Measurements from ENCODE around the gene GAN.

GAN gene

DNA sequence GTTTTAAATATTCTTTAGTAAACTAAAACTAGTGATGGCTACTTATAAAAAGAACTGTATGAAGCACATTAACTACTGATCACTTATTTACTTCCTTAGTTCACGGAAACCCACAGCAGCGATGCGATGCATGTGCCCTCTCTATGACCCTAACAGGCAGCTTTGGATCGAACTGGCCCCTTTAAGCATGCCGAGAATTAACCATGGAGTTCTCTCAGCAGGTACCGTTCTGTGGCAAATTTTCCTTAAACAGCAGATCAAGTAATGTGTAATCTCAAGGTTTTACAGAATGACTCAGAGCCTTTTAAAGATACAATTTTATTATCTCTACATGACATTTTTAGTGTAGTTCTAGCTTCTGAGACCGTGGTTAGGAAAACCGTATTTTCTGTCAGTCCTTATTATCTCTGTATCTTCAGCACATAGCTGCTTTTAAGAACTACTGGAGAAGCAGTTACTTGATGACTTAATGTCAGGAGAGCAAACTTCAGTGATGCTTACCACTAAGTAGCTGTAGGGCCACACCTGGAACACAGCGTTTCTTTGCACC lies 43.0 kb downstream of the GAN start:
- no peak overlapping the region for H3K9ac ChIP-seq (ENCODE audit: low read depth, low read length)
- no peaks in the 10 kb centered on the region for H3K4me1 ChIP-seq (ENCODE audit: insufficient read depth, low read length)
- peaks cover 7% of the 10 kb centered on the region for H3K36me3 ChIP-seq (ENCODE audit: insufficient read depth, low read length)
- H3K9me3 ChIP-seq (ENCODE audit: control insufficient read depth, insufficient read depth, low read length) = no peaks in the 10 kb centered on the region

DNA sequence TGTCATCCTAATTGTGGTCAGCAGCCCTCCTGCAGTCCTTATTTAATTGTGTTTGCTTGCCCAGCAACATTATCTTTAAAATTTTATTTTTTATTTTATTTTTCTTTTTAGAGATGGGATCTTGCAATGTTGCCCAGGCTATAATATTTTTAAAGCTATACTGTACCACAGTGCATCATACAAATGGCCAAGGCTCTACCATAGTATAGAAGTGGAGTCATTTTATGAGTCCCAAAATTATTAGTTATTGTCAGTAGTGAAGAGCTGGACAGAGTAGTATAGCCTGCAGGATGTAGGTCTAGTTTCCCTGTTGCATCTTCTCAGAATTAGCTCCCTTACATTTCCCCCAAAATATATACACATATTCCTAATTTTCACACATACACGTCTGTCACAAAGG lies 44.1 kb downstream of the GAN start:
- H3K9me3 ChIP-seq (ENCODE audit: control insufficient read depth, insufficient read depth, low read length) = no peaks in the 10 kb centered on the region
- H3K4me1 ChIP-seq (ENCODE audit: insufficient read depth, low read length) = no peaks in the 10 kb centered on the region
- peaks cover 7% of the 10 kb centered on the region for H3K36me3 ChIP-seq (ENCODE audit: insufficient read depth, low read length)
- H3K9ac ChIP-seq (ENCODE audit: low read depth, low read length) = no peak overlapping the region

DNA sequence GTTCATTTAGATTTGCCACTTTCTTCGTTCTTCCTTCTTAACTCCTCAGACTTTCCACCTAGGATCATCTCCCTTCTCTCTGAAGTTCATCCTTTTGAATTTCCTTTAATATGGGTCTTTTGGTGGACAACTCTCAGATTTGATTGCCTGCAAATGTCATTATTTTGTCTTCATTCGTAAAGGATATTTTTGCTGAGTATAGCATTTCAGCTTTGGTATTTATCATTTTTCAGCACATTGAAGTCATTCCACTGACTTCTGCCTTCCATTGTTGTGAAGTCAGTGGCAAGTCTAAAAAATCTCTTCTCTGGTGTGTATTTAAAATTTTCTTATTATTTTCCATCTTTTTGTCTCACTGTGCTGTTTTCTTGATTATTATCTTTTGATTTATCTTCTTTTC lies 45.4 kb downstream of the GAN start:
- H3K9ac ChIP-seq (ENCODE audit: low read depth, low read length) = no peak overlapping the region
- no peaks in the 10 kb centered on the region for H3K4me1 ChIP-seq (ENCODE audit: insufficient read depth, low read length)
- H3K9me3 ChIP-seq (ENCODE audit: control insufficient read depth, insufficient read depth, low read length) = no peaks in the 10 kb centered on the region
- H3K36me3 ChIP-seq (ENCODE audit: insufficient read depth, low read length) = peaks cover 7% of the 10 kb centered on the region

DNA sequence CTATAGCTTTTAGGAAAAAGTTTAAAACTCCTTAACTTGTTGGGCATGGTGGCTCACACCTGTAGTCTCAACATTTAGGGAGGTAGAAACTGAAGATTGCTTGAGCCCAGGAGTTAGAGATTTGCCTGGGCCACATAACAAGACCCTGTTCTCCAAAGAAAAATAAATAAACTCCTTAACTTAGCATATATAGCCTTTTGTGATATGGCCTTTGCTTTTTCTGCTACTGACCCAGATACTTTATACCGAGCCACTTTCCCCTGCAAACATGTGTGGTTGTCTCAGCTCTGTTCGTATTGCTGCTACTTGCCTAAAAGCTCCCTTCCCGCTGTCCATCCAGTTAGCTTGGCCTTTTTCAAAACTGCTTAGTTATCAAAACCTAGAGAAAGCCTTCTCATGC lies 51.0 kb downstream of the GAN start:
- Histone ChIP-seq H3K9ac (ENCODE audit: low read depth, low read length) (no peak overlapping the region), H3K36me3 (ENCODE audit: insufficient read depth, low read length) (peaks cover 6% of the 10 kb centered on the region), H3K4me1 (ENCODE audit: insufficient read depth, low read length) (no peaks in the 10 kb centered on the region), H3K9me3 (ENCODE audit: control insufficient read depth, insufficient read depth, low read length) (no peaks in the 10 kb centered on the region)

DNA sequence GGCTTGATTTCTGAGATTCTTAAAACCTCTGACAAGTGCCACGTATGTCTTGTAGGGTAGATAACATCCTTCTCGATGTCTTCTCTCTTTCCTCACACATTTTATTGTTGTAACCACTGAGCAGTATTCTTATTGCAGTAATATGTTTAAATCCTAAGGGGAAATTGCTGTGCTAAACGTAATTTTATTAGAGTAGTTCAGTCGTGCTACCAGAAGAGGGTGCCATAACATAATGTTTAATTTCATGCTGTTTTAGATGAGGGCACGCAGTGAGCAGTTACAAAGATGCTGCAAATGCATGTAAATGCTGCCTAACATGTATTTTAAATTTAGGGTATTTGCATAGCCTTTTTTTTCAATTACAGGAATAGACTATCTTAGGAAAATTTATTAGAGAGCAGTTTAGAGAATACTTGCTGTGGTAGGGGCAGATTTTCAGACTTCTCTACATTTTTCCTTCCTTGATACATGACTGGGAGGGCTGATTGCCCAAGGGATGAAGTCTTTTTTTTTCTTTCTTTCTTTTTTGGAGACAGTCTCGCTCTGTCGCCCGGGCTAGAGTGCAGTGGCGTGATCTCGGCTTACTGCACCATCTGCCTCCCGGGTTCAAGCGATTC lies 51.7 kb downstream of the GAN start:
- H3K9ac ChIP-seq (ENCODE audit: low read depth, low read length) = no peak overlapping the region
- H3K36me3 ChIP-seq (ENCODE audit: insufficient read depth, low read length) = peaks cover 6% of the 10 kb centered on the region
- H3K4me1 ChIP-seq (ENCODE audit: insufficient read depth, low read length) = no peaks in the 10 kb centered on the region
- no peaks in the 10 kb centered on the region for H3K9me3 ChIP-seq (ENCODE audit: control insufficient read depth, insufficient read depth, low read length)

DNA sequence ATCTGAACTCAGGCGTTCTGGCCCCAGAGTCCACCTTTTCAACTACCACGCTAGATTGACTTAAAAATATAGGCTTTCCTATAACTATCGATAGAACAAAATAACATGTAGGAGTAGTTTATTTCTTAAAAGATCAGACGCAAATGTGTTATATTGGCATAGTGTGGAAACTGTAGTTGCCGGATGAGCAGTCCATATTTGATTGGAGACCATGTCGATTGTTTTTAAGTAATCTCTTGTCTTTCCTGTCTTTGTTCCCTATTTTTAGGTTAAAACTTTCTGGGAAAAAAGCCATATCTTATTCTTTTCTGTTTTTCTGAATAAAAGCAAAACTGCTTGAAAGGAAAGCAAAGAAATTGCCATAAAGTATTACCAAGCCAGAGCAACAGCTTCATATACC lies 53.1 kb downstream of the GAN start:
- H3K9me3 ChIP-seq (ENCODE audit: control insufficient read depth, insufficient read depth, low read length) = no peaks in the 10 kb centered on the region
- no peaks in the 10 kb centered on the region for H3K4me1 ChIP-seq (ENCODE audit: insufficient read depth, low read length)
- no peak overlapping the region for H3K9ac ChIP-seq (ENCODE audit: low read depth, low read length)
- peaks cover 6% of the 10 kb centered on the region for H3K36me3 ChIP-seq (ENCODE audit: insufficient read depth, low read length)

DNA sequence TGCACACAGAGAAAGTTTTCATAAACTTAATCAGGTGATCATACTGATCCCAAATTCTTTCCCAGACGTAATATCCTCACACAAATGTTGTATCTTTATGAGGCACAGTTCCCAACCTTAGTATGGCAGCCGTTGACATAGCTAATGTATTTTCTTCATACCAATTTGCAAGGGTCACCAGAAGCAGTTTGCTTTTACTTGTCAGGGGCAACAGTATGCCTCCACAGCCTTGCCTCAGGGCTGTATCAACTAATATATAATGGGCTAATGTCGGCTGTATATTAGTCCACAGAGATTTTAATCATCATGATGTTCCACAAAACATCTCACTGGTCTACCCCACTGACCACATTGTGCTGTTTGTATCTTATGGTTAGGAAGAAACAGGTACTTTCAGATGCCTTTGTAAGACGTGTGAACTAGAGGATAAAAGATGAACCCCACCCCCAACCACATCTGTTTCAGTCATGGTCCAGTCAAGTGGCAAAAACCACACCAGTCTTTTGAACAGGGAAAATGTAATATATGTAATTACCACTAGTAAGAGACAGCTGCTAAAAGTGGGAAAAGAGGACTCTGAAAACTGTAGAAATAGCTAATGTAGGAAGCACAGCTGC lies 55.2 kb downstream of the GAN start:
- H3K9me3 ChIP-seq (ENCODE audit: control insufficient read depth, insufficient read depth, low read length) = no peaks in the 10 kb centered on the region
- H3K36me3 ChIP-seq (ENCODE audit: insufficient read depth, low read length) = peaks cover 6% of the 10 kb centered on the region

DNA sequence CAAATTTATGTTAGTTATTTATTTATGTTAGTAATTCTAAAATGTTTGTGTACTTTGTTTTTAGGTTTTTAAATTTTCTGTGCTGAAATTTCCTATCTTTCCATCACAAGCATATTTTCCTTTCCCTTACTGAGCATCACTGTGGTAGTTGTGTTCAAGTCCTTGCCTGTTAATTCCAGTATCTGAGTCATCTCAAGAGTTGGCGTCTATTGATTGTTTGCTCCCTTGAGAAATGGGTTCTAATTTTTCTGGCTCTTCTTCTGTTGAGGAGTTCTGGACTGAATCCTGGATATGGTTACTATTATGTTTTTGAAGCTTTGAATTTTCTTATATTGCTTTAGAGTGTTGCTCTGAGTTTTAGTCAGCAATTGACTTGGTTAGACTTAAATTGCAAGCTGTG lies 56.3 kb downstream of the GAN start:
- Histone ChIP-seq H3K9ac (ENCODE audit: low read depth, low read length) (no peak overlapping the region), H3K36me3 (ENCODE audit: insufficient read depth, low read length) (peaks cover 6% of the 10 kb centered on the region), H3K4me1 (ENCODE audit: insufficient read depth, low read length) (no peaks in the 10 kb centered on the region), H3K9me3 (ENCODE audit: control insufficient read depth, insufficient read depth, low read length) (no peaks in the 10 kb centered on the region)

More for the DNA sequence above, 55.2 kb downstream of the GAN start:
- Histone ChIP-seq H3K4me1 (ENCODE audit: insufficient read depth, low read length) (no peaks in the 10 kb centered on the region), H3K9ac (ENCODE audit: low read depth, low read length) (no peak overlapping the region)

DNA sequence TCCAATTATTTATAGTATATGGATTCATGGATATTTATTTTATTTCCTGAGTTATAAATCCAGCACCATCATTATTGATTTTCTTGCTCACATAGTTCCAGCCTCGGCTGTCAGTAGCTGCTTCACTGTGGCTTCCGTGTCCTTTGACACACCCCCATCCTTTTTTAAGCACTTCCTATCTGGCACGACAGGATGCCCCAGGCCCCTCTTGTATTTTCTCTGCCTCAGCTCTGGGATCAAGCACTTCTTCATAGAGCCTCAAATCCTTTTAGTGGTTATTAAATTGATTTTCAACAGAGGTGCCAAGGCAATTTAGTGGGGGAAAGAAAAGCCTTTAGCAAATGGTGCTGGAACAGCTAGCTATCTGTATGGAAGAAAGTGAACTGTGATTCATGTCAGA lies 59.8 kb downstream of the GAN start:
- Histone ChIP-seq H3K9me3 (ENCODE audit: control insufficient read depth, insufficient read depth, low read length) (no peaks in the 10 kb centered on the region), H3K4me1 (ENCODE audit: insufficient read depth, low read length) (peaks cover 3% of the 10 kb centered on the region; the same call in 1 of the 2 replicates), H3K36me3 (ENCODE audit: insufficient read depth, low read length) (peaks cover 11% of the 10 kb centered on the region), H3K9ac (ENCODE audit: low read depth, low read length) (no peak overlapping the region)

DNA sequence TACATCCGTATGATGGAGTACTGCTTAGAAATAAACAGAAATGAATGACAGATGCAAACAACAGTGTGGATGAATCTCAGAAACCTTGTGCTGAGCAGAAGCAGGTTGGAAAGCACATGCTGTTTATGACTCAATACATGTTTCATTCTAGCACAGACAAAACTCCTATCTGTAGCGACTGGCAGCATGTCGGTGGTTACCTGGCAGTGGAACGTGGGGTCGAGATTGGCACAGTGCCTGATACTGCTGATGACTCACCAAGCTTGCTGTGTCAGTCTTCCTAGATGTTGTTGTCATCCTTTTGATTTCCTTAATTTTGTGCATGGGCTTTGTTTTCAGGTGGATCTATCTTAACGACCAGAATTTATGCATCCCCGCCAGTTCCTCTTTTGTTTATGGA lies 62.1 kb downstream of the GAN start:
- H3K9ac ChIP-seq (ENCODE audit: low read depth, low read length) = no peak overlapping the region
- H3K4me1 ChIP-seq (ENCODE audit: insufficient read depth, low read length) = peaks cover 3% of the 10 kb centered on the region; the same call in 1 of the 2 replicates
- peaks cover 11% of the 10 kb centered on the region for H3K36me3 ChIP-seq (ENCODE audit: insufficient read depth, low read length)
- H3K9me3 ChIP-seq (ENCODE audit: control insufficient read depth, insufficient read depth, low read length) = no peaks in the 10 kb centered on the region

DNA sequence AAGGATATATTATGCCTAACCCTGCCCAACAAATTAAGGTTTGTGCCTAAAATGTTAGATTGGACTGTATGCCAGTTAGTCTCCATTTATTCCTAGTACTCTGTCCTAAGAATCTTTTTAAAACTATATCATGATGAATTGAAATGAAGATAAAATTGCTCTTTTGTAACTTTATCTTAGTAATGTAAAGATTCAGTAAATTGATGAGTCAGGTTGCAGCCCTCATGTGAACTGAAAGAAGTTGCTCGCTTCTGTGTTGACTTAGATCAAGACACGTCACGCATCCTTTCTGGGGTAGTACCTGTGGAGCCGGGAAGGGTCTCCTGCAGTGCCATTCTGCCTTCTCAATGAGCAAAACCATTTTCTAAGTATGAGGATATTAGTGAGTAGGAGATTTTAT lies 63.3 kb downstream of the GAN start:
- Histone ChIP-seq H3K9me3 (ENCODE audit: control insufficient read depth, insufficient read depth, low read length) (no peaks in the 10 kb centered on the region), H3K36me3 (ENCODE audit: insufficient read depth, low read length) (peaks cover 11% of the 10 kb centered on the region), H3K9ac (ENCODE audit: low read depth, low read length) (no peak overlapping the region), H3K4me1 (ENCODE audit: insufficient read depth, low read length) (peaks cover 3% of the 10 kb centered on the region; the same call in 1 of the 2 replicates)

DNA sequence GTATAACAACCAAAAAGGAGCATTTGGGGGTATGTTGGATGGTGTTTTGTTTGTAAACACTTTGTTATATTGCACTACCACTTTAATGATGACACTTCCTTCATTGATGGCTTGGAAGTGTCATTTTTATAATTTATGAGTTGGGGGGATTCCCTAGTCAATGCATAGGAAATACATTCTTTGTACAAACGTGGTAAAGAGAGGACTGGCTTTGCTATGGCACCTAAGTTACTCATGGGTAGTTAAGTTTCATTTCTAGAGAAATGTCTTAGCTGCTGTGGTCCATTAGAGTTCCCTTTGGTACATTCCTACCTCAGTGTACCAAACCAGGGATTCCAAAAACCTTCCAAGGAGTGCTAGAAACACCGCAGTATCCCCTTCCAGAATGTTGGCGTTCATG lies 66.2 kb downstream of the GAN start:
- H3K9me3 ChIP-seq (ENCODE audit: control insufficient read depth, insufficient read depth, low read length) = no peaks in the 10 kb centered on the region
- no peak overlapping the region for H3K9ac ChIP-seq (ENCODE audit: low read depth, low read length)
- H3K36me3 ChIP-seq (ENCODE audit: insufficient read depth, low read length) = peaks cover 11% of the 10 kb centered on the region
- peaks cover 19% of the 10 kb centered on the region for H3K4me1 ChIP-seq (ENCODE audit: insufficient read depth, low read length)

DNA sequence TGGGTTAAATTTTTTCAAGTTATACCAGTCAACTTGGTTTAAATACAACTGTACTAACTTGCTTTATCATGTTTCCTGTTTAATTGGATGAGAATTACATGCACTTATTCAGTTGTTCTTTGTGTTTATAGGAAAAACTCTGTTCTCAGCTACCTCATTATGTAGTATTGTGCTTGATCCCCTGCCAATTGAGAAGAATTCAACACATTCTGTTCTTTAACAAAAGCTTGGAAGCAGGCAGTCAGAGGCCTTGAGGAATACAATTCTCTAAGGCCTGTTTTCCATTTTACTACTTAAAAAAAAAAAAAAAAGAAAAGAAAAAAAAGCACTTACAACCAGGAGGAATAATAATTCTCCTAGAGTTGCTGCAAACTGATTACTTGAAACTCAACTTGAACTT lies 69.2 kb downstream of the GAN start:
- Histone ChIP-seq H3K9me3 (ENCODE audit: control insufficient read depth, insufficient read depth, low read length) (no peaks in the 10 kb centered on the region), H3K9ac (ENCODE audit: low read depth, low read length) (no peak overlapping the region), H3K4me1 (ENCODE audit: insufficient read depth, low read length) (peaks cover 16% of the 10 kb centered on the region), H3K36me3 (ENCODE audit: insufficient read depth, low read length) (no peaks in the 10 kb centered on the region)

DNA sequence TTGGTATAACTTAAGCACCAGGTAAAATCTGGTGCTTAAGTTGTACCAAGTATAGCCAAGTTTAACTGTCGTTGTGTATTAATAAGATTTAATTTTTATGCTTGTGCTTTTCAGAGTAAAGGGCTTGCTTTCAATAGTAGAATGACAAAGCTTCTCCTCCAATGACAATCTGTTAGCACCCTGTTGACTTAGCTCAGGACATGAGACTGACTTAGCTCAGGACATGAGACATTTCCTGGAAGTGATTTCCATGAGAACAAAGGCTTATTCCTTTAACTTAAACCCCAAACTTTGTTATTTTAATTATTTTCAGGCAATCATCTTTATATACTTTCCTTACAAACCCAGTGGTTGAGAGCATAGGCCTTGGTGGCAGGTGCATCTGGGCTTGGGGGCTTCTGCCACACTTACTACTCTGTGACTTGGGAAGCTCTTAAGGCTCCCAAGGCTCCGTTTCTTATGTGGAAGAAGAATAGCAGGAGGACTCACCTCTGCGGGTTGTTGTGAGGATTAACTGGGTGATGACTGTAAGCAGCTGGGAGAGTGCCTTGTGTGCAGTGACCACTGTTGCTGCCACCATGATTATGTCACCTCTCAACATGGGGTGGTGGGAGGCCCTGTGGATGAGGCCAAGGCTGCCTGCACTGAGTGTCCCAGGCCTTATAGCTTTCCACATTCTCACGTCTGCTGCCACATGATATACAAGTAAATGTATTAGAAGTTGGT lies 70.4 kb downstream of the GAN start:
- no peak overlapping the region for H3K9ac ChIP-seq (ENCODE audit: low read depth, low read length)
- H3K36me3 ChIP-seq (ENCODE audit: insufficient read depth, low read length) = no peaks in the 10 kb centered on the region
- H3K9me3 ChIP-seq (ENCODE audit: control insufficient read depth, insufficient read depth, low read length) = no peaks in the 10 kb centered on the region
- peaks cover 16% of the 10 kb centered on the region for H3K4me1 ChIP-seq (ENCODE audit: insufficient read depth, low read length)

DNA sequence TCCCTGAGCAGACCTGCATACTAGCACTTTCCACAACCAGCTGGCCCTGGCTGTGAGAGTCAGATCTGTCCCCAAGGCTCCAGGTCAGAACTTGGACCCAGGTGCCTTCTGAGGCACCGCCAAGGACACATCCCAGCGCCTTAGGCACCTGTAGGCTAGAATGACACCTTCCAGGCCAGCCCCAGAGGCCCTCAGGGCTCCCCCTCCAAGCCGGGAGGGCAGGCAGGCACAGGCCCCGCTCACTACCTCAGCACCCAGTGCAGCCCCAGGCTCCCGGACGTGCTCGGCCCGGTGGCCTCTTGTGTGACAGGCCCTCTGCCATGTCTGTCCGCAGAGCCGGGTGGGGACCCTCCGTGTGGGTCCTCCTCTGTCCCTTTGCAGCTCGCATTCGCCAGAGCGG lies 73.6 kb downstream of the GAN start:
- Histone ChIP-seq H3K36me3 (ENCODE audit: insufficient read depth, low read length) (no peaks in the 10 kb centered on the region), H3K9me3 (ENCODE audit: control insufficient read depth, insufficient read depth, low read length) (no peaks in the 10 kb centered on the region), H3K4me1 (ENCODE audit: insufficient read depth, low read length) (peaks cover 16% of the 10 kb centered on the region), H3K9ac (ENCODE audit: low read depth, low read length) (no peak overlapping the region)

Data from ES-I3 (cell line).